Mucosa of gallbladder (tissue), 1 donor: ENCODE measurements around the gene HAUS8. TPM values are rescaled to one million over a fixed set of nuclear protein-coding genes. Genes with fewer than 3 reads are reported as not detected.

ENCODE experiments used
- total RNA-seq: library from RNA; stranded (reverse); gene quantifications from one replicate; pipeline ENCODE4 v1.2.1, GENCODE V29; 2021
- donor health status: DM: no; HTN: no; CAD: no.

HAUS8 gene
- total RNA-seq, 1 donor from 2014 or later = 10.8 TPM

Other genes starting within 250 kb of the HAUS8 start
- gene SIN3B, start 246.1 kb downstream of the HAUS8 start, total RNA-seq = 46.0 TPM
- gene F2RL3, start 186.5 kb downstream of the HAUS8 start, total RNA-seq = 2.9 TPM
- 2.9 TPM for gene CPAMD8, start 48.6 kb downstream of the HAUS8 start, total RNA-seq
- 75.0 TPM for gene MYO9B, start 325 bp upstream of the HAUS8 start, total RNA-seq
- 28.0 TPM for gene USE1, start 139.9 kb upstream of the HAUS8 start, total RNA-seq
- 47.8 TPM for gene OCEL1, start 150.8 kb upstream of the HAUS8 start, total RNA-seq
- 46.3 TPM for gene NR2F6, start 170.5 kb upstream of the HAUS8 start, total RNA-seq
- gene USHBP1, start 189.3 kb upstream of the HAUS8 start, total RNA-seq = 4.3 TPM
- 70.5 TPM for gene BABAM1, start 192.0 kb upstream of the HAUS8 start, total RNA-seq
- 0.83 TPM for gene ANKLE1, start 206.4 kb upstream of the HAUS8 start, total RNA-seq
- 20.1 TPM for gene ABHD8, start 228.0 kb upstream of the HAUS8 start, total RNA-seq
- 102 TPM for gene MRPL34, start 230.4 kb upstream of the HAUS8 start, total RNA-seq
- gene DDA1, start 234.1 kb upstream of the HAUS8 start, total RNA-seq = 37.9 TPM